ENCODE measurements around the gene DPYD.

The DPYD gene

DNA sequence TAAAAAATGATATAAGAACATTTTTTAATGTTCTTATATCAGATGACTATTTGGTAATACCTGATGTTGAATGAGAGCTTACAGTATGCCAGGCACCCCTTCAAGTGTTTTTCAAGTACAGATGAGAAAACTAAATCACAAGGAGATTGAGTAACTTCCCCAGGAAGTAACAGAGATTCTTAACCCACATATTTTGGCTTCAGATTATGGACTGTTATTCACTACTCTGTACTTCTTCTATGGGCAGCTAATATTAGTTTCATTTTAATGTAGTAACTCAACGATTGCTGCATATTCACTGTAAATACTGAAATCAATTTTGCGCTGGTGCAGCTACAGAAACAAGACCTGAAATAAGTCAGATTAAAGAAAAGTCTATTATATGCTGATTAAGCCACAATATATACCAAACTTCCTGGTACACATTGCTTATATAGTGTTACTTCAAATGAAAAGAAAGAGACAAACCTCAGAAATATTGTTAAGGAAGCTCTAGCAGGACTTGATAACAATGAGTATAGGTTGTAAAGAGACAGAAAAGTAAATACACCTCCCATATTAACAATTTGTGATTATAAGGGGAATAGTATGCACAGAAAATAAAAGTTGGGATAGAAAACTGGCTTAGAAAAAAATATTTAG lies 19.7 kb downstream of the DPYD start:
- H3K27me3 Mint-ChIP-seq, result no peaks in the 10 kb centered on the region
- H3K4me1 Mint-ChIP-seq (ENCODE audit: low read depth in 2 of 2), result peaks cover 27 to 44% of the 10 kb centered on the region in 2 donors
- H3K27ac Mint-ChIP-seq, result peak overlapping the region; percentile 64 to 70
- peaks cover 0 to 2% of the 10 kb centered on the region in 2 donors for H3K9me3 Mint-ChIP-seq
- H3K4me3 Mint-ChIP-seq, result peak overlapping the region; percentile 54 to 59
- H3K36me3 Mint-ChIP-seq (ENCODE audit: insufficient read depth), result no peaks in the 10 kb centered on the region
- ATAC-seq (replicated peaks) (peak; percentile 91), DNase-seq (no peak)

DNA sequence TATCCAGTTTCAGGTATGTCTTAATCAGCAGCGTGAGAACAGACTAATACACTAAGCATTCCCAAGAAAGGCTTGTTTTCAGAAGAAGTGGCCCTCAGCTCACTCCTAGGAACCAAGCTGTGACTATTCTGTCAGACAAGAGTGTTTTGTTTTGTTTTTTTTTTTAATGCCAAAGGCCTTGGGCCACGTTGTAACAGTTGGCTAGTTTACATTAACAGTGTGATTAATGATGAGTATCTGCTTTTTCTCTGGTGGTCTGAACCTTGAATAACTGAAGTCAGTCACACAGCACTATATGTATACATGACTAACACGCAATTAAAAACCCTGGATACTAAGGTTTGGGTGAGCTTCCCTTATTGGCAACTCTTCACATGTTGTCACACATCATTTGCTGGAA lies 21.9 kb downstream of the DPYD start:
- DNase-seq, result no peak
- Mint-ChIP-seq H3K4me1 (ENCODE audit: low read depth in 2 of 2) (peaks cover 28 to 50% of the 10 kb centered on the region in 2 donors), H3K27me3 (no peaks in the 10 kb centered on the region), H3K9me3 (peaks cover 0 to 2% of the 10 kb centered on the region in 2 donors), H3K36me3 (ENCODE audit: insufficient read depth) (no peaks in the 10 kb centered on the region), H3K4me3 (no peak overlapping the region), H3K27ac (no peak overlapping the region)
- no peak for ATAC-seq (replicated peaks)

DNA sequence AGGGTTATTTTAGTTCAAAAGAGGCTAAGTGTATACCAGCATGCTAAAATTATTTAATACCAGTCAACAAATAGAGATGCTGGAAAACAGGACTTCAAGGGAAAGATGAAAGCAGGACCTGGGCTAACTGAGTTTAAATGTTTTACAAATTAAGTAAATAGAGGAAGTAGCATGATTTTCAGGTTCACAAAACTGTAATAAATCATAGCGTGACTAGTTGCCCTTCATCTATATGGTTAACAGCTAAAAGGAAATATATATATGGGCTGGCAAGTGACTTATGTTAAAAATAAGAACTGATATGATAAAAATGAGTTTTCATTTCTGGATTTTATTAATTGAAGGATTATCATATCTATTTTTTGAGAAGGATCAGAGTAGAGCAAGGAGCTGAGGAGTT lies 25.6 kb downstream of the DPYD start:
- Mint-ChIP-seq H3K27ac (no peak overlapping the region), H3K9me3 (peaks cover 0 to 2% of the 10 kb centered on the region in 2 donors), H3K36me3 (ENCODE audit: insufficient read depth) (no peaks in the 10 kb centered on the region), H3K27me3 (no peaks in the 10 kb centered on the region), H3K4me3 (no peak overlapping the region), H3K4me1 (ENCODE audit: low read depth in 2 of 2) (peaks cover 20 to 40% of the 10 kb centered on the region in 2 donors)
- no peak for ATAC-seq (replicated peaks)
- DNase-seq, result no peak

DNA sequence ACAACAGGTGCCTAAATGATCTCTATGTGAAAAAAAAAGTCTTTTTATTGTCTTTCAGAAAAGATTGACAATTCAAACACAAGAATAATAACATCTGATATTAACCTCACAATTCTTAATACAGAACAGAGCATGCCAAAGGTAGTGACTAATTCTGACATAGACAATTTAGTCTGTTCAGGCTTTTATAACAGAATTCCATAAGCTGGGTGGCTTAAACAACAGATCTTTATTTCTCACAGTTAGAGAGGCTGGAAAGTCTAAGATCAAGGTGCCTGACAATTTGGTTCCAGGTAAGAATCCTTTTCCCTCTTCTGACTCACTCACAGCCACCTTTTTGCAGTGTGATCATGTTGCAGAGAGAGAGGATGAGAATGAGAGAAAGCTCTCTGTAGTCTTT lies 27.0 kb downstream of the DPYD start:
- DNase-seq, result no peak
- Mint-ChIP-seq H3K27me3 (no peaks in the 10 kb centered on the region), H3K27ac (peak overlapping the region in 1 of 2 donors; percentile 25), H3K36me3 (ENCODE audit: insufficient read depth) (no peaks in the 10 kb centered on the region), H3K4me1 (ENCODE audit: low read depth in 2 of 2) (peaks cover 20 to 40% of the 10 kb centered on the region in 2 donors), H3K4me3 (no peak overlapping the region), H3K9me3 (peaks cover 0 to 2% of the 10 kb centered on the region in 2 donors)
- no peak for ATAC-seq (replicated peaks)

DNA sequence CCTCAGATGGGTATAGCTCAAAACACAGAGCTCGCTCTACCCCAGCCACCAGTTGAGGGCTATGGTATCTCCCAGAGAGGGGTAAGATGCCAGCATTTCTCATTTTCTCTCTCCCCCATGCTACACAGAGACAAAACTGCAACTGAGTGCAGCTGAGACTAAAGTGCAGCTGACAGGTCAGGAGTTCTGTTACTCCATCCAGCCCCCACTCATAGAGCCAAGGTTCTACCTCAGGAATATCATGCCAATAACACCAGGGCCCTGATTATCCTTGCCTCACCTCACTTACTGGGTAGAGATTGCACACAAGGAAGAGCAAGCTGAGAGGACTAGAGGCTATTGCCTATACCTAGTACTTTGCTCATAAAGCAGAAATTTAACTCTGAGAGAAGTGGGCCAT lies 34.6 kb downstream of the DPYD start:
- Mint-ChIP-seq H3K27me3 (no peaks in the 10 kb centered on the region), H3K27ac (no peak overlapping the region), H3K36me3 (ENCODE audit: insufficient read depth) (peaks cover 5% of the 10 kb centered on the region), H3K4me1 (ENCODE audit: low read depth in 2 of 2) (peaks cover 13 to 24% of the 10 kb centered on the region in 2 donors), H3K9me3 (peaks cover 2 to 9% of the 10 kb centered on the region in 2 donors), H3K4me3 (no peak overlapping the region)
- no peak for DNase-seq
- no peak for ATAC-seq (replicated peaks)

DNA sequence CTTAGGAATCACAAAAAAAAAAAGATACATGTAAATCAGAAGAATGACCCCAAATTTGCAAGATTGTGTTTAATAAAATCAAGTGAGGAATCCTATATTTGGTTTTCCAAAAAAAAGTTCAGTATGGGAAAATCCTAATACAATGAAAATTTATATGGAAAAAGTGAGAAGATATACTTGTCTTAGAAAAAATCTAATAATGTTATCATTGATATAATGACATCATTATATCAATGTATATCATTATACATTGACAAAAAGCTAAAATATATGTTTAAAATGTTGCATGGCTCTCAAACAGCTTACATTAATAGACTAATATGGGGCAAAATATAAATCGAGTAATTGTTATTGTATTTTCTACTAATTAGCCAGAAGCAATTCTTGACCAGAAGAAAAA lies 37.0 kb downstream of the DPYD start:
- Mint-ChIP-seq H3K36me3 (ENCODE audit: insufficient read depth) (peaks cover 7% of the 10 kb centered on the region), H3K4me1 (ENCODE audit: low read depth in 2 of 2) (peaks cover 13 to 22% of the 10 kb centered on the region in 2 donors), H3K27me3 (no peaks in the 10 kb centered on the region), H3K4me3 (no peak overlapping the region), H3K27ac (peak overlapping the region; percentile 24 to 58), H3K9me3 (peaks cover 2 to 9% of the 10 kb centered on the region in 2 donors)
- no peak for ATAC-seq (replicated peaks)
- no peak for DNase-seq

DNA sequence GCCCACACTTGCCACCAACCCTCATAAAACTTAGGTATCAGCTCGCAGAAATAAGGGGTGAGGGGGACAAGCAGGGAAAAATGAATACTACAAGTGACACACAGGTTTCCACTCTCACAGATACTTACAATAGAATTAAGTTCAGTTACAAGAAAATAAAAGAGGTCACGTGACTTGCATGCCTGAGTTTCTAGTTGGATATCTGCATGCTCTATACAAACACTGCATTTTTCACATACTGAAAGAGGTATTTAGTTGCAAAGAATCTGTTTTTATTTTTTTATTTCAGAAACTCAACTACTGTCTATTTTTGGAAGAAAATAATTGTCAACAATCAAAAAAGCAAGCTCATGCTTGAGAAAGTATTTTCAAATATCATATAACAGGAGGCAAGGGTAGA lies 43.5 kb downstream of the DPYD start:
- no peaks in the 10 kb centered on the region for H3K9me3 Mint-ChIP-seq

DNA sequence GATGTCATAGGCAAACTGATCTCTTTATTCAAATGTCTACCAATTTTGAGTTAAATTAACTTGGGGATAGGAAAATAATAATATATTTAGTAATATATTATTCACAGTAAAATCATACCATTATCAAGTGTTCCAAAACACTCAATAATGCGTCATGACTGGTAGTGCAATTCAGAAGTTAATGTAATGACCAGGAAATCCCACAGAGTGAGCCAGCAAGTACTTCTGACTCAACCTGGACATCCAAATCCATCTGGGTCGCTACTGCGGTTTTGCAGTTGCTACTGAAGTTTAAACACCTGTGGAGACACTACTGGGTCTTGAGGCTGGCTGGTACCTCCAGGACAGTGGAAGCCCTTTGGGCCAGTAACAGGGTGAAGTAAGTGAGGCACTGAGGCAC lies 44.8 kb downstream of the DPYD start:
- no peaks in the 10 kb centered on the region for H3K27me3 Mint-ChIP-seq
- H3K4me3 Mint-ChIP-seq, result no peak overlapping the region
- peaks cover 9% of the 10 kb centered on the region for H3K36me3 Mint-ChIP-seq (ENCODE audit: insufficient read depth)
- DNase-seq (no peak), ATAC-seq (replicated peaks) (no peak)
- no peak overlapping the region for H3K27ac Mint-ChIP-seq
- H3K4me1 Mint-ChIP-seq (ENCODE audit: low read depth in 2 of 2), result peaks cover 4 to 17% of the 10 kb centered on the region in 2 donors
- H3K9me3 Mint-ChIP-seq, result no peaks in the 10 kb centered on the region

More for the DNA sequence above, 43.5 kb downstream of the DPYD start:
- no peak overlapping the region for H3K4me3 Mint-ChIP-seq
- no peak overlapping the region for H3K27ac Mint-ChIP-seq
- peaks cover 4 to 17% of the 10 kb centered on the region in 2 donors for H3K4me1 Mint-ChIP-seq (ENCODE audit: low read depth in 2 of 2)
- ATAC-seq (replicated peaks), result no peak
- DNase-seq, result no peak
- no peaks in the 10 kb centered on the region for H3K27me3 Mint-ChIP-seq
- H3K36me3 Mint-ChIP-seq (ENCODE audit: insufficient read depth), result peaks cover 7% of the 10 kb centered on the region

DNA sequence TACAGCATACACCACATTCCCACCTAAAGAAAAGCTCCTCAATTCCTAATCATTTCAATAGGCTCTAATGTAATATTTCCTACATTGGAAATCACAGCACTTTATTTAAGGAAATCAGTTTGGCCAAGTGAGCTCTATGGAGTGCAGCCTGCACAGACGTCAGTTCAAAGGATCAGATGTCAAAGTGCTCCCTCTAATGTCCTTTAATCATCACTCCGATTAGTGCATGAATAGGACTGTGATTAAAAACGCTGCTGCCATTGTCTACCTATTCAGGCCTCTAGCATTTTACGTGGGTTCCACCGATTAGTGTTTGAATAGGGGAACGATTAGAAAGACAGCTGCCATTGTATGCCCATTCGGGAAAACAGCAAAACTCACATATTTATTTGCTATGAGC lies 50.2 kb downstream of the DPYD start:
- no peaks in the 10 kb centered on the region for H3K27me3 Mint-ChIP-seq
- H3K4me1 Mint-ChIP-seq (ENCODE audit: low read depth in 2 of 2), result peaks cover 6 to 12% of the 10 kb centered on the region in 2 donors
- H3K9me3 Mint-ChIP-seq, result no peaks in the 10 kb centered on the region
- H3K27ac Mint-ChIP-seq, result no peak overlapping the region
- no peak for ATAC-seq (replicated peaks)
- no peak for DNase-seq
- no peak overlapping the region for H3K4me3 Mint-ChIP-seq
- peaks cover 9% of the 10 kb centered on the region for H3K36me3 Mint-ChIP-seq (ENCODE audit: insufficient read depth)

DNA sequence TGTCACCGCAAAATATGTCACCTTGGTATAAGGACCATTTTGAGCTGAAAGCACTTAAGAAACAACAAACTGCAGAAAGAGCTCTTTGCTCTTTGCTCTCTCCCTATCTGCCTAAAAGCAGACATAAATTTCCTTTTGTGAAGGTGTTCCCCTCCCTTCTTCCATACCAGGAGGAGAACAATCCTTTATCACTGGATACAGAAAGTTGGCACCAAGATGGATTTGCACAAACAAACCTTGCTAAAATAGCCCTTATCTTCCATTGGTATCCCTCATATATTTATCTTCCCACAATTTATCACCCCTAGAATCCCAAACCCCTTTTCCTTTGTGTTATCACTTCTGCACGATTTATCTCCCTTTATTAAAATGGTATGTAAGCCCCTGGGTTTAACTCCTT lies 51.4 kb downstream of the DPYD start:
- peaks cover 11 to 22% of the 10 kb centered on the region in 2 donors for H3K4me1 Mint-ChIP-seq (ENCODE audit: low read depth in 2 of 2)
- H3K36me3 Mint-ChIP-seq (ENCODE audit: insufficient read depth), result peaks cover 9% of the 10 kb centered on the region
- H3K4me3 Mint-ChIP-seq, result no peak overlapping the region
- no peaks in the 10 kb centered on the region for H3K9me3 Mint-ChIP-seq
- H3K27ac Mint-ChIP-seq, result peak overlapping the region in 1 of 2 donors; percentile 52
- no peaks in the 10 kb centered on the region for H3K27me3 Mint-ChIP-seq
- no peak for ATAC-seq (replicated peaks)
- no peak for DNase-seq

DNA sequence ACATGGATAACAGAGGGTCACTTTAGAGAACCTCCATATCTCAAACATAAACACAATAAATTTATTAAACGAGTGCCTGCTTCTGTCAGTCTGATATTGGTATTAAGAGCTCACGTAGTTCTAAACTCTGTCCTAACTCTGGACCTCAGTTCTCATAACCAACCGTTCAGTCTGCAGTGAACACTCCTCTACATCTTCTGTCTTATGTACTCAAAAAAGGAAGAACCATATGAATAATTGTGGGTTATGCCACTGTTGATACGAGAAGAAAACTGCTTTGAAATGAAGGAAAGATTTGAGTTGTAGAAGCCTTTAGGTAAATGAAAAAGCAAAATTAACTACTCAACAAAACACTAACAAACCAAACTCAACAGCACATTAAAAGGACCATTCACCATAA lies 53.7 kb downstream of the DPYD start:
- H3K4me3 Mint-ChIP-seq, result no peak overlapping the region
- DNase-seq (no peak), ATAC-seq (replicated peaks) (no peak)
- no peaks in the 10 kb centered on the region for H3K27me3 Mint-ChIP-seq
- peaks cover 17 to 31% of the 10 kb centered on the region in 2 donors for H3K4me1 Mint-ChIP-seq (ENCODE audit: low read depth in 2 of 2)
- peaks cover 9% of the 10 kb centered on the region for H3K36me3 Mint-ChIP-seq (ENCODE audit: insufficient read depth)
- no peak overlapping the region for H3K27ac Mint-ChIP-seq
- H3K9me3 Mint-ChIP-seq, result no peaks in the 10 kb centered on the region

DNA sequence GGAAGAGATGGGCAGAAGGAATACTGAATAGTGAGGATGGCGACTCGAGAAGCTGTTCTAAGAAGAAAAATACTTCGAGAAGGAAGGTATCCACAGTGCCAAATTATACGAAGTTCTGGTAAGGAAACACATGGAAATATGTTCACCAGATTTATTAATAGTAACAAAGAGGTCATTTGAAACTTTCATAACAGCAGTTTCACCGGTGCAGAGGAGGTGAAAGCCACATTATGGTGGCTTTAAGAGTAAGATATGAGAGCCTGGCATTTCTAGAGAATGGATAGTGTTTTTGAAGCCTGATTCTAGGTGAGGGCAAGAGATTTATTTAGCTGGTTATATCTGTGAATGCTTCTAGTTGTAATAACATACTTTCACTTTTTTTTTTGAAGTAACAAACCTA lies 56.2 kb downstream of the DPYD start:
- Mint-ChIP-seq H3K4me1 (ENCODE audit: low read depth in 2 of 2) (peaks cover 17 to 29% of the 10 kb centered on the region in 2 donors), H3K27me3 (no peaks in the 10 kb centered on the region), H3K4me3 (no peak overlapping the region), H3K27ac (peak overlapping the region in 1 of 2 donors; percentile 11), H3K9me3 (no peaks in the 10 kb centered on the region), H3K36me3 (ENCODE audit: insufficient read depth) (peaks cover 3% of the 10 kb centered on the region)
- no peak for ATAC-seq (replicated peaks)
- DNase-seq, result no peak

DNA sequence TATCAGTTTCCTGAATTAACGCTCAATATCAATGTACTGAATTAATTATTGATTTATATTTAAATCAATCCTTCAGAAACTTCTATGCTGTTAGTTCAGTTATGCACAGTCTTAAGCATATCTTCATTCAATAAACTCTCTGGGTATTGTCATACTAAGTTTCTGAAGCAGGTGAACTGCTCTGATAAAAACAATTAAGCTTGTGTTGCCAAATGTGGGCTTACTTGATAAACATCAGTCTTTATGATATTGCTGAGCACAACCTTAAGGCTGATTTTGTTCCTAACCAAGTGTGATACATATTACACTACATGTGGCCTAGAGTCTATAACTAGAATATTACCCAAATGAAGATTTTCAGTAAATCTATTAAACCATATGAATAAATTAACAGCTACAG lies 67.6 kb downstream of the DPYD start:
- ATAC-seq (replicated peaks), result no peak
- H3K9me3 Mint-ChIP-seq, result no peaks in the 10 kb centered on the region
- no peak for DNase-seq
- H3K27me3 Mint-ChIP-seq, result no peaks in the 10 kb centered on the region
- no peak overlapping the region for H3K27ac Mint-ChIP-seq
- H3K4me1 Mint-ChIP-seq (ENCODE audit: low read depth in 2 of 2), result peaks cover 20 to 34% of the 10 kb centered on the region in 2 donors
- no peak overlapping the region for H3K4me3 Mint-ChIP-seq
- peaks cover 3% of the 10 kb centered on the region for H3K36me3 Mint-ChIP-seq (ENCODE audit: insufficient read depth)
